GM18499 (cell line): ENCODE data around the gene UQCR11.

Experiments
- ATAC-seq: cut with Tn5 transposase; IDR thresholded peaks from one replicate; pipeline ENCODE4 v1.9.1; 2021; ENCODE audit warnings: moderate number of reproducible peaks; ENCODE audit not compliant: insufficient read depth, unreplicated experiment

The UQCR11 gene

DNA sequence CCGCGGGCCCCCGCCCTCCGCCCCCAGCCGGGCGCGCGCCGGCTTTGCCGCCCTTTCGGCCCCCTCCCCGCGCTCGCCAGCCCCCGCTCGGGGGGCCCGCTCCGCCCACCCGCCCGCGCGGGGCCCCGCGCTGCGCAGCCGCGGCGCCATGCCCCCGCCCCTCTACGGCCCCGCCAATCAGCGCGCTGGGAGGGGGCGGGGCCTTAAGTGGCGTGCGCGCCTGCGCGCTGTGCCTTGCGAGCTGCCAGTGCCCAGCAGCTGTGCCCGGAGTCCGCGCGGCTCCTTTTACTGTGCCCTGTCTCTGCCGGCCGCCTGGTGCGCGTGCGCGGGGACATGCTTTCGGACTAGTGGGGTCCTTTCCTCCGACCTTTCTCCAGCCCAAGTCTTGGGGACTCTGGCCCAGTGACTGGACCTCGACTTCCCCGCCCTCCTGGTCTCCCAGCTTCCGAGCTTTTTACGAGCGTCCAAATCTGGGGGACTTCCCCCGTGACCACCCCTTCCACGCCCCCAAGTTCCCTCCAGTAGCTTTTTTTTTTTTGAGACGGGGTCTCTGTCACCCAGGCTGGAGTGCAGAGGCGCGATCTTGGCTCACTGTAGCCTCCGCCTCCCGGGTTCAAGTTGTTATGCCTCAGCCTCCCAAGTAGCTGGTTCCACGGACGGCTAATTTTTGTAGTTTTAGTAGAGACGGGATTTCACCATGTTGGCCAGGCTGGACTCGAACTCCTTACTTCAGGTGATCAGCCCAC lies 12.3 kb downstream of the UQCR11 start, which contains the start of gene MBD3:
MBD3 (minus strand) TSS at position 111 of the 746 bp plus-strand sequence. CDS start 234 bp downstream, outside the sequence.
- ATAC-seq = no peak

DNA sequence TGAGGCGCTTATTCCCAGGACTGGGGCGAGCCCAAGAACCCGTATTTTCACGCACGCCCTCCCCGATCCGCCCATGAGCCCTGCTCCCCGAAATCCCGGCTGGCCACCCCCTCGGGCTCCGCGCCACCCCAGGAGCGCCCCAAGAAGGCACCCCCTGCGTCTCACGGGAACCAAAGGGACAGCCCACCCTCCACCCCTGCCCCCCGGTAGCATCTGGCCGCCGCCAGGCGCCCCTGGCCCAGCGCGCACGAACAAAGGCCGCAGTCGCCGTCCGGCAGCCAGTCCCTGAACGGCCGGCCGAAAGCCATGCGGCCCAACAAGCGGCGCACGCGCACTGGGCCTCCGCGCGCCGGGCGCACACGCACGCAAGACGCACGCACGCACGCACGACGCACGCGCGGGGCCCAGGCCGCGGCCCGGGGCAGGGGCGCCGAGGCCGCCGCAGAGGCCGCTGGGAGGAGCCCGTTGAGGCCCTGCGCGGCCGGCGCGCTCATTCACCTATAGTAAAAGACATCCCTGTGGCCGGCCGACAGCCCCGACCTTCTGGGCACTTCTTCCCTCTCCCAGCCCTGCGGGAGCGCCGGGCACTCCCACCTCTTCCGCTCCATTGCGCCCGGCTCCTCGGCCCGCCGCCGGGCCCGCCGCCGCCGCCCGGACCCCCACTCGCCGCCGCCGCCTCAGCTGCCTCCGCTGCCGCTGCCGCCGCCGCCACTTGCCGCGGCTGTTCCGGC lies 13.1 kb downstream of the UQCR11 start:
- no peak for ATAC-seq

DNA sequence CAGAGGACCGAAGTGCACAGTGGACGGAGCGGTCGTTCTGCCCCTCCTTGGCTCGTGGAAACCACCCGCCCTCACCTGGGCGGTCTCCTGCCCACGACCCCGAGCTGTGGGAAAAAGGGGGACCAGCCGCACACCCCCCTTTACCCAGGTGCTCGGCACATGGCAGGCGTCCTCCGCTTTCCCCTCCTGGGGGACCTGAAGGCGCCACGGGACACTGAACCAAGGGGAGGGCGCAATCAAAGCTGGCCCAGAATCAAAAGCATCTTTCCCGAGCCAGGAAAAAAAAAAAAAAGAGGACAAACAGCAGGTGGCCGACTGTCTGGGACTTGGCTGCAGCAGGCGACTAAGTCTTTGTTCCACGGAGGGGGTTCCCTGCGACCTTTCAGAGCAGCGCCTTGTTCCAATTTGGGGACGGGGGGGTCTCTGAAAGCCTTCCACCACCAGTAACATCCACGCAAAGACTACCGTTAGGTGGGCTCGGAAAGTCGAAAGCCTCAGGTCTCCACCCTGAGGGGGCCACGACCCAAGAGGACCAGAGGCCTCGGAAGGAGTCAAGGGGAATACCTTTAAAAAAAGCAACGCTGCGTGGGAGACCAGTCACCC lies 13.7 kb downstream of the UQCR11 start:
- ATAC-seq = no peak

DNA sequence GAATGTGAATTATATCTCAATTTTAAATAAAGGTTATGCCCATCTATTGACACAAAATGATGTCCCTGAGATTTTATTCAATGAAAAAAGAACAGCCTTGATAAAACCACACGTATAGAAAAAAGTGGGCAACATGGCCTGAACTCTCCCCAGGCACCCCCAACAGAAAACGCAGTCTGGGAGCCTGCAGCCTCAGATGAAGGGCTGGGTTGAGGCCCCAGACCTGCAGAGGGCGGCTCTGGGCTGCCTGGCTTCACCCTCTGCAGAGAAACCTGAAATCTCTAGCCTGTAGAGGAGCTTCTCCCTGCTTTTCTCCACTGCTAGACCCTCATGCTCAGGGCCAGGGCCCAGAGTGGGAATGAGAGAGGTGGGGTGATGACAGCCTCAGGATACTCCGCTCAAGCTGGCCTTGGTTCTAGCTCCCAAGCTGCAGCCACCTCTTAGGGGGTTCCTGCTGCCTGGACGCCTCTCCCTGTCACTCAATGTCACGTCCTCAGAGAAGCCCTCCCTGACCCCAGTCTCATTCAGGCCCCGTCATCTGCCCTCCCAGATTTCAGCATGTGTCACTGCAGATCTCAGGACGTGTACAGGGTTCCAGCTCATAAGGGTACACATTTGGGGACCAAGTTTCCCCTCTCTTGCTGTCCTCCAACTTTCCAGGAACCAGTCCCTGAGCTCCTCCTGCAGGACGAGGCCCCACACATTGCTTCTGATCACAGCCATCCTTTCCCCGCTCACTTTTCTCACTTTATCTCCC lies 14.4 kb downstream of the UQCR11 start:
- no peak for ATAC-seq

DNA sequence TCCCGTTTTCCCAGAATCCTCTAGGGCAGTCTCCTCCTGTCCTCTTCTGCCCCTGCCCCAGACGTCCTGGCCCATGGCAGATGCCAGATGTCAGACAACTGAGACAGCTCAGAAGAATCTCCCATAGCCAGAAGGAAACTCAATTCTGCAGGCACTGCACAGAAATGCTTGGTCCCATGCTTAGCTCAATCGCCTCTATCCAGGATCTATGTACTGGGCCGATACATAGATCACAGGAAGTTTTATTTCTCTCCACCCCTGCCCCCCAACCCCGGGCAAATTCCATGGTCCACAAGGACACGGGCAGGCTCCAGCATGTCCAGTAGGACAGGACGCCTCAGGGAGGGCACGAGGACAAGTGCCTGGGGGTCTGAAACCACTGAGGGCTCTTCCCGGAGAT lies 17.4 kb downstream of the UQCR11 start:
- no peak for ATAC-seq

DNA sequence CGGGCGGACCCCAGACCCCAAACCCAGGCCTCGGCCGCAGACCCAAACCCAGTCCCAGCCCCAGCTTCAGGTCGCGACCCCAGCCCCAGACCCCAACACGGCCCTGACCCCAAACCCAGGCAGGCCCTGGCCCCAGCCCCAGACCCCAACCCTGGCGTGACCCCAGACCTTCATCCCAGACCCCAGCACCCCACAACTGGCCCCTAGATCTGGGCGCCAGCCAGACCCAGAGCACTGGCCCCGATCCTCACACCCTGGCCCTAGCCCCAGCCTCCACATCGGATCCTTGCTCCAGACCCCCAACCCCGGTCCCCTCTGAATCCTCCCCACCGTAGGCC lies 20.1 kb downstream of the UQCR11 start:
- no peak for ATAC-seq

DNA sequence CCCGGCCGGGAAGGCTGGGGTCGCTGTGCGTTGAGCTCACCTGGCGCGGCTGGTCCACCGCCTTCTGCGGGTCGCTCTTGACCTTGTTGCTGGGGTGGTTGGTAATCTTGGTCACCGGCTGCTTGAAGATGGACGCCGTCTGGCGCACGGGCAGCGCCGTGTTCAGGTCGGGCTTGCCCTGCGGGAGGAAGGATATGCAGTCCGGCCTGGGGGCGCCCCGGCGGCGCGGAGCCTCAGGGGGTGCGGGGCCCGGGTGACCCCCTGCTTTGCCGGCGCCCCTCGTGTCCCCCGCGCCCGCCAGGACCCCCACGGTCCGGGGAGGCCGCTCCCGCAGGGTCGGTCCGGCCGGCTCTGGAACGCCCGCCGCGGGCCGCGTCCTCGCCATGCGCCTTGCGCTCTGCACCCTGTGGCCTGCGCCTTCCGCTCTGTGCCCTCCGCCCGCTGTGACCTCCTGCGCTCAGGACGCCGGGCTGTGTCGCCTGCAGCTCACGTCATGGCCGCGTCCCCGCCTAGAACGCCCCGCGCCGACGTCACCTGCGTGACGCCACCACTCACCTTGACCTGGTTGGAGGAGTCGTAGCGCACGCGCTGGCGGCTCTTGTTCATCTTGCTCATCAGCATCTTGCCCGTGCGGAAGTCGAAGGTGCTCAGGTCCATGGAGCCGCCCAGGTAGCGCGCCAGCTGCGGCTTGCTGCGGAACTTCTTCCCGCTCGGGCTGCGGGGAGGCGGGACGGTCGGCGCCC lies 20.6 kb downstream of the UQCR11 start:
- no peak for ATAC-seq

DNA sequence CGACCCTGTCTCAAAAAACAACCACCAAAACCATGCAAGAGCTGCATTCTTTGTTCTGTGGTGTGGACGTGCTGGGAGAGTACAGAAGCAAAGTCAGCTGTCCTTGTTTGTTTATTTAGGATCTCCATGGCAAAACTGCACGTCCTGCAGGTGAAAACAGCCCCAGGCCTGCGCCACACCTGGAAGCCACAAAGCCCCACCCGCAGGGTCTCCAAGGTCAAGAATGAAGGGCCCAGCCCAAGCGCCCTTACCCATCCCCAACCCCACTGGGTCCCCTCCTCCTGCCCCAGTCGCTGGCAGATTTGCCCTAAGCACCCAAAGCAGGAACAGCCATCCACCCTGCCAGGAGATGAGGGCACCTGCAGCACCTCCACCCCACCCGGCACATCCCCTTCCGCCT lies 23.1 kb downstream of the UQCR11 start:
- no peak for ATAC-seq

DNA sequence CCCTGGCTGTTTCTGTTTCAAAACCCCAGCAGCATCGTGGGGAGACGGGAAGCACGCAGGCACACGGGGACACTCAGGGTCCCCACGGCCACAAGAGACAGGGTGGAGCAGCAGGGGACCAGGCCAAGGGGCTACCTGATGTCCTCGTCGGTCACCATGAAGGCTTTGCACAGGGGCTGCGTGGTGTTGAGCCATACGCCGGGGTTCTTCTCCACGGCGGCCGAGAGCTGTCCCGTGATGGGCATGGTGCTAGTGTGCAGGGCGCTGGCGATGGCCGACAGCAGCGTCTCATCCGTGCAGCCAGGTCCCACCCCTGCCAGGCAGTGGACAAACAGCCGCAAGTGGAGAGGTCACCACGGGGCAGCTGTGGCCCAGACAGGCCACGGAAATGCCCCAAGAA lies 24.3 kb downstream of the UQCR11 start:
- ATAC-seq = no peak

DNA sequence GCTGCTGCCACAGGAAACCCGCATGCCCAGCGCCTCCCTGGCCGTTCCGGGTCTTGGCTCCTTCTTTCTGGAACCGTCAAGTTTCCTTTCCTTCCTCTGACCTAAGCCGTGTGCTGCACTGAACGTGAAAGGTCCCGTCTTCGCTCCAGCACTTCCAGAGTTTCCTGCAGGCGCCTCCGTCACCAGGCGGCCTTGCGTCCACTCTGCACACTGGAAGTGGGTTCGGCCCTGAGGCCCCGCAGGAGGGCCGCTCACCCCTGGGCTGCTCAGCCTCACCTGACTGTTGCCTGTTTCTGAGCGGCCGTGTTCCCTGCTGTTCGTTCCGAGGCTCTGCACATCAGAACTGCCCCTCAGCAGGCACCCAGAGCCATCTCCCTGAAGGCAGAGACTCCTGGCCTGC lies 24.9 kb downstream of the UQCR11 start:
- no peak for ATAC-seq

DNA sequence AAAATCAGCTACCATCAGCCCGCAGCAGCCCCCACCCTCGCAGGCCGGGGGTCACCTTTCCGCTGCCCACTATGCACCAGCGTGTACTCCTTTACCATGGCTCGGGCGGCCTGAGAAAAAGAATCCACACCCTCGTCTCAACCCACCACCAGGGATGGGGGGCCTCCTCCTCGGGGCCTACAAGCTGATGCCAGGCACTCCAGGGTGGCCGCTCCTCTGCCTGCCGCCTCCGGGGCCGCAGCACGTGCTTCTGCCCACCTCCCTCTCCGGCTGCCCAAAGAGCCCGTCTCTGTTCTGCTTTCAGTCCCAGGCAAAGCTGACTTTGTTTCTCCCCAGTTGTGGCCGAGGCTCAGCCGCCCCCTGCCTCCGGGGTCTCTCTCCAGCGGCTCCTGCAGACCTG lies 26.0 kb downstream of the UQCR11 start:
- no peak for ATAC-seq

DNA sequence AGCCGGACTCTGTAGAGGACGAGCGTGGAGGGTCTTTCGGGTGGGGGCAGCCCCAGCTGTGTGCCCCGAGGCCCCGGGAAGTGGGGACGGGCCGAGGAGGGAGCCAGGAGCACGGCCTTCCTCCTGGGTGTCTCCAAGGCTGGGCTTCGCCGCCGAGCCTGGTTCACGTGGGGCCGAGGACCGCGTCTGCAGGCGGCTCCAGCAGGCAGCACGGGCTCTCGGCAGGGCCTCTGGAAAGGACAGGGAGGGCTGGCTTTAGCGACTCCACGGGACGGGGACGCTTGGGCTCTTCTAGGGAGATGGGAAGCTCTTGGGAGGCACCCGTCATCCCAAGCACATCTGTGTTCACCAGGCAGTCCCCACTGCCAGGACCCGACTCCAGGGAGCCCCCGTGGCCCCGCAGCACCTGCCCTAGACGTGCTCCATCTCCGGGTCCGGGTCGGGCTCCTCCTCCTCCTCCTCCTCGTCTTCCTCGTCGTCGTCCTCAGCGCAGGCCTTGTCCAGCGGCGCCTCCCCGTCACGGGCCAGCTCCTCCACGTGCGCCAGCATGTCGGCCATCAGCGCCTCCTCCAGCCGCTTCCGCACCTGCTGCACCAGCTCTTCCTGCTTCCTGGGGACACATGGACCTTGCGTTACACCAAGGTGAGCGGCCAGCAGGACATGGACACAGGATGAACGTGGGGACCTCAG lies 27.2 kb downstream of the UQCR11 start:
- ATAC-seq = no peak

DNA sequence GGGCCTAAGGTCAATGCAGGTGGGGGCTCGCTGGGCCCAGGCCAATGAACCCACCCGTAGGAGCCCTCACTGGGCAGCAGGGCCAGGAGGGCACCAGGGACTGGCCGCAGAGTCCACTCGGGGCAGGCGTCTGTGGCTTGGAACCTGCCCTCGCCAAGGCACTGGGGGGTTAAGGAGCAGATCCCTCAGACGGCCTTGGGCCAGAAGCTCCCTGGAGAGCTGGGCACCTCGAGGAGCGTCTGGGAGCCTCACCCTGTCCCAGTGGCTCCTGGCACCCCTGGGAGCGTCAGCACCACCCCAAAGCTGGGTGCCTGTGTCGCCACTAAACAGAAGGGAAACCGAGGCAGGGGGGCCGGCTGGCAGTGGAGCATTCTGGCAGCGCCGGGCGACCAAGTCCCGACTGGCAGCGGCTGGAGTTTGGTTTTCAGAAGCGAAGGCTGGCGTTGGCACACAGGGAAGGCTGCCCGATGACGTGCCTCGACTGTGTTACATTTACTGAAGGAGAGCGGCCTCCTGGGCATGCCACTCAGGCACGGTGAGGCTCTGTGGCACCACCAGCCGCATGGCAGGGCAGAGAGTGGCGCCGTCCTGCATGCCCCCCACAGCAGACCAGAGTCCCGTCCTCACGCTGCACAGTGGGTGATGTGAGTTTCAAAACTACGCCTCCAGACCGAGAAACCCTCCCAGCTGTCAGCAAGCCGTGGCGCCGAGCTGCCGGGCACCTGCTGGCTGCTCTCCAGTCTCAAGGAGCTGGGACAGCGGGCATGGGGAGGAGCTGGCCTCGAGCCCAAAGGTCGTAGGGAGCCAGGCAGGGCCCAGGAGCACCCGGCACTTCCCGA lies 28.0 kb downstream of the UQCR11 start:
- no peak for ATAC-seq

DNA sequence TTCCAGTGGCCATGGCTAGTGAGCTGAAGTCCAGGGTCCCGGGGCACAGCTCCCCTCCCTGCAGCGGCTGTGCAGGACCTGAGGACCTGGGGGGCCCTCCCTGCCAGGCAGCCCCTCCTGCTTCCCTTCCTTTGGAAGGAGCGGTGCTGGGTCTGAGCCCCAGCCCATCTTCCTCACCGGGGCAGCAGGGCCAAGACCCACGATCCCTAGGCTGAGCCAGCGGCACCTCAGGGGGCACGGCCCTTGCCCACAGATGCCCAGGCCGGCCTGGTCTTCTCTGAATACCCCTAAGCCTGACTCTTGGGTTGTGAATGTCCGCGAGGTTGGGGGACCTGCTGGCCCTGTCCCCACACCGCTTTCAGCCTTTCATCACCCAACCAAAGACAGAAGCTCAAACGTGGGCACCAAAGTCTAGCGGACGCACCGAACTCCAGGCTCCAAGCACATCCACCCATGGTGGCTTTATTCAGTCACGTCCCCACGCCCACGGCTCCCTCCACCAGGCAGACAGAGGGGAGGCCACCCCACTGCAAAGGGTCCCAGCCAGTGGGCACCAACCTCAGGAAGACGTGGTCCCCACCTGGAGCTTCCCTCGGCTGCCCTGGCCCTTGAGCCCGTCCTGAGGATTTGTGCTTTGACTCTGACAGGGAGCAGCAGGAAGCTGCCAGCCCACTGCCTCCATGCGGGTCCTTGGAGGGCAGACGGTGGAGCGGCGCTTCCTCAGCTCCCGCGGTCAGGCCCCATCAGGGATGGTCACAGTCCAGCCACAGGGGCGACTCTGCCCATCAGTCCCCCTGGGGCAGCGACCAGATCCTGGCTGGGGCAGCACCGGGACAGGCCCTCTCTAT lies 28.8 kb downstream of the UQCR11 start:
- ATAC-seq = no peak

DNA sequence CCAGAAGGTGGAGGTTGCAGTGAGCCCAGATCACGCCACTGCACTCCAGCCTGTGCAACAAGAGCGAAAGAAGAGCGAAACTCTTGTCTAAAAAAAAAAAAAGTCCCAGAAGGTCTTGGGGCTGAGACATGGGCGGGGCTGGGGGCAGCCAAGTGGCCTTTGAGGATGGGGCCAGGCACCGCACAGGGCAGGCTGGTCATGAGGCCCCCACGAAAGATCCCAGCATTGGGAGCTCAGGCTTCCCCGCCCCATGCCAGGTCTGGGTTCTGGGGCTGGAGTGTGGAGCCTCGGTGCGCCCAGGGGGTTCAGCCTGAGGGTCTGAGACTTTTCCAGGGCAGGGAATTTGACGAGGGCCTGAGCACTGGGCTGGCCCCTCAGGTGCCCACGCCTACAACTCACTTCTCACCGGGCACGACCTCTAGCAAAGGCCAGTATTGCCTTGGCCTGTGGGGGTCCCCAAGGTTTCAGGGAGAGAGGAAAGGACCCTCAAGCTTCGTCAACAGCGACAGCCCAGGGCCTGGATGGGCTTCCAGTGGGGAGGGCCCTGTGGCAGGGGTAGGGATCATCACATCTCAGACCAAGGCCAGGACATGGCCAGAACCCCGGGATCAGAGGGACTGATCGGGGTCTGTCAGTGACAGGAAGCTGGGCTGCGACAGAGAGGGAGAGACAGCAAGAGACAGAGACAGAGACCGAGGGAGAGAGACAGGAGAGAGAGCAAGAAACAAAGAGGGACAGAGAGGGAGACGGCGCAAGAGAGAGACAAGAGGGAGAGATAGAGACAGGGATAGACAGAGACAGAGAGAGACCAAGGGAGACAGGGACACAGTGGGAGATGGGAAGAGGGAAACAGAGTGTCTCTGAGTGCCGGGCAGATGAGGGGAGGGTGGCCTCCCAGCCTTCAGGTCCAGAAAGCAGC lies 29.7 kb downstream of the UQCR11 start:
- no peak for ATAC-seq

DNA sequence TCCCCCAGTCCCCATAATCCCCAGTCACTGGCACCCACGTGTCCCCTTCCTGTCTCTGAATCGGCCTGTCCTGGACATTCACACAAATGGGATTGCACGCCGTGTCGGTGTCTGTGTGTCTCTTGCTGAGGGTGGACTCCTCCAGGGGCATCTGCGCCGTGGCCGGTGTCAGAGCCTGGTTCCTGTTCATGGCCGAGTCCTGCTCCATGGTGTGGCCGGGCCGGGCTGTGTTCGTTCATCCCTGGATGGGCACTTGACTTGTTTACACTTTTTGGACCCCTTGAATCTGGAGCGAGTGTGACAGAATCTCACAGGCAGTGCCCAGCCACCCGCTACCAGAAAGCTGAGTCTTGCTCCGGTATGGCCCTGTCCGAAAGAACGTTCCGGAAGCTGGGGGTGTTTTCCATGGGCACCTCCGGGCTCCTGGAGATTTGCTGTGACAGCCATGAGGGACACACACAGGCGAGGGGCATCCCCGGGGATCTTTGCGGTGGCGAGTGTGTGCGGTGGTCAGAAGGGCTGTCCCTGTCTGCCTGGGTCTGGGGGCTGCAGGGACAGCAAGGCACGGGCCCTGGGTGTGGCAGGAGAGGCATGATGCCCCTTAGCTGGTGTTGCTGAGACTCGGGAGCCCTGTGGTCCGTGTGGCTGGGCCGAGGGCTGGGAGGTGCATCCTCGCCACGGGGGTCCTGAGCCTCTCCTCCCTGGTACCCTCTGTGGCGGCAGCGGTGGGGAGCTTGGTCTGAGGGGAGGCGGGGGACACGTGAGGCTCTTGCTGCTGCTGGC lies 30.7 kb downstream of the UQCR11 start:
- no peak for ATAC-seq
